ENCODE data around the gene UBAC1. TPM values are rescaled to one million over a fixed set of nuclear protein-coding genes. Genes with fewer than 3 reads are reported as not detected.
A peak's percentile ranks its signal among the peaks of the same experiment; 100 is the strongest.

UBAC1 gene
- total RNA-seq, 1 donor = 23.0 TPM

- peak overlapping the region; percentile 82 for H3K4me3 ChIP-seq (ENCODE audit: low read depth, low read length)
- TF ChIP-seq CTCF (IDR thresholded peaks at IDR 0.05; ENCODE audit: insufficient read depth, low read length) = no peak
- DNase-seq (ENCODE audit: low read depth) = peak; percentile 37
Observed at GRCh38 chr9:135959814-135960213, 1.4 kb downstream of the UBAC1 start.

DNA sequence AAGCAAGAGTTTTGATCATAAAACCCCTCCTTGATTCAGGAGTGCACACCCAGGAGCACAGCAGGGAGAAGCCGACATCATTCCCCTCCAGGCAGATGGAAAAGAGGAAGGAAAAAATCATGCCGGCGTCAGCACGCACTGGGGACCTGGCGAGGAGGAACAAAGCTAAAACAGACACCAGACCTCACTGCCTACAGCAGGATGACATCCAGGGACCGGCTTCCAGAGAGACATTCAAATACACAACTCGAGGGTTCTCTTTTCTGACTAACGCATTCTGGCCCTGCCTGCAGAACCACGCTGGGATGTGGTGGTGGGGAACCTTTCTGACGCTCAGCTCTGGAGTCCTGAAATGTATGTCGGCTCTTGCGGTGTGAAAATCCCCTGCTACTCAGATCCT, 2.7 kb downstream of the UBAC1 start:
- no peak overlapping the region for H3K4me3 ChIP-seq (ENCODE audit: low read depth, low read length)
- no peak for TF ChIP-seq CTCF (IDR thresholded peaks at IDR 0.05; ENCODE audit: insufficient read depth, low read length)
- no peak for DNase-seq (ENCODE audit: low read depth)

- no peak overlapping the region for H3K4me3 ChIP-seq (ENCODE audit: low read depth, low read length)
- no peak for DNase-seq (ENCODE audit: low read depth)
- TF ChIP-seq CTCF (IDR thresholded peaks at IDR 0.05; ENCODE audit: insufficient read depth, low read length) = no peak
Observed at GRCh38 chr9:135957431-135957830, 3.7 kb downstream of the UBAC1 start.

GRCh38 chr9:135956802-135957174, 4.4 kb downstream of the UBAC1 start:
- H3K4me3 ChIP-seq (ENCODE audit: low read depth, low read length) = no peak overlapping the region
- no peak for DNase-seq (ENCODE audit: low read depth)
- no peak for TF ChIP-seq CTCF (IDR thresholded peaks at IDR 0.05; ENCODE audit: insufficient read depth, low read length)

DNA sequence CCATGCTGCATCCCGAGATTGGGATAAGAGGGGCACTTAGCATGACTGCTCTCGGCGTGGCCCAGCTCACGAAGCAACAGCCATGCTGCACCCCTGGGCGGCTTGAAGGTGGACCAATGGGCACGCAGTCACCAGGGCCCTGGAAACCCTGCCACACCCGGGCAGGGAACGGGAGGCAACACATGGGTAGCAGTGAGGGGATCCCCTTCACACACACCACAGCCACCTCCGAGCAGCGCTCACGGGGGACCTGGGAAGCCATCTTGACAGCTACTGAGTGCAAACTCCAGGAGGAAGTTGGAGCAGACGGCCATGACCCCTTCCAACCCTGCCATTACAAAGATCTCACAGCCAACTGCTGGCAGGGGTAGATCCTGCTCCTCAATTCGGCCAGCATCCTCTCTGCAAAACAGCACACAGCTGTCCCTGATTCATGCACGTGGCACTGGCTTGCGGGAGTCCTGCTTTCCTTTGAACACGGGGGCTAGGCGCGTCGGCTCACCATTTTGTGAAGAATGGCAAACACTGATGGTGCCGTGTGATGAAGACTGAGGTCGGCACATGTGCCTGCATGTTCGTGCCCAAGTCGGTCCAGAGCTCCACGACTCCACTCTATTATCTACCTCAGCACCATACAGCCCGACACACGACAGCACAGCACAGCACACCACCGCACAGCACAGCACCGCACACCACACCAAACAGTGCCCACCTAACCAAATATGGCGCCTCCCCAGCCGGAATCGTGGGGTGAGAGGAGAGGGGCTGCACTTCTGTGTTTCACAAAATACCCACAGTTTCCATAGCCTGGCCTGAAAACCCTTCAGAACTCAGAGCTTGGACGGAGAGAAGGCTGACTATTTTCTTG, 5.0 kb downstream of the UBAC1 start:
- H3K4me3 ChIP-seq (ENCODE audit: low read depth, low read length) = no peak overlapping the region
- no peak for TF ChIP-seq CTCF (IDR thresholded peaks at IDR 0.05; ENCODE audit: insufficient read depth, low read length)
- DNase-seq (ENCODE audit: low read depth) = no peak

- no peak for TF ChIP-seq CTCF (IDR thresholded peaks at IDR 0.05; ENCODE audit: insufficient read depth, low read length)
- no peak for DNase-seq (ENCODE audit: low read depth)
Observed at GRCh38 chr9:135952664-135953206, 8.4 kb downstream of the UBAC1 start.

More at GRCh38 chr9:135952664-135953206, 8.4 kb downstream of the UBAC1 start:
- no peak overlapping the region for H3K4me3 ChIP-seq (ENCODE audit: low read depth, low read length)
